GM18517 (cell line): ENCODE measurements around the gene ADAM23.

Experiments
- ATAC-seq: cut with Tn5 transposase; IDR thresholded peaks from one replicate; pipeline ENCODE4 v1.9.1; 2021; ENCODE audit warnings: mild to moderate bottlenecking, moderate library complexity; ENCODE audit not compliant: unreplicated experiment

Gene ADAM23

GRCh38 chr2:206438196-206438724, 5.1 kb upstream of the ADAM23 start:
- ATAC-seq, result no peak

GRCh38 chr2:206442474-206442832, 879 bp upstream of the ADAM23 start:
- no peak for ATAC-seq

- ATAC-seq, result peak; percentile 43
Measured at GRCh38 chr2:206443735-206444527, 599 bp downstream of the ADAM23 start.

- no peak for ATAC-seq
Measured at GRCh38 chr2:206445948-206446347, 2.6 kb downstream of the ADAM23 start.

GRCh38 chr2:206452242-206452641, 8.9 kb downstream of the ADAM23 start:
- ATAC-seq, result peak; percentile 64

- no peak for ATAC-seq
Measured at GRCh38 chr2:206452750-206453149, 9.4 kb downstream of the ADAM23 start.

GRCh38 chr2:206456078-206456754, 12.9 kb downstream of the ADAM23 start:
- no peak for ATAC-seq

GRCh38 chr2:206457188-206457634, 13.9 kb downstream of the ADAM23 start:
- peak; percentile 93 for ATAC-seq

- ATAC-seq, result no peak
Measured at GRCh38 chr2:206462240-206462854, 19.0 kb downstream of the ADAM23 start.

GRCh38 chr2:206463685-206464084, 20.4 kb downstream of the ADAM23 start:
- ATAC-seq, result no peak

GRCh38 chr2:206464597-206464996, 21.3 kb downstream of the ADAM23 start:
- ATAC-seq, result no peak

- ATAC-seq, result no peak
Measured at GRCh38 chr2:206471524-206472062, 28.3 kb downstream of the ADAM23 start.

GRCh38 chr2:206472094-206472493, 28.8 kb downstream of the ADAM23 start:
- ATAC-seq, result no peak

- no peak for ATAC-seq
Measured at GRCh38 chr2:206474099-206474498, 30.8 kb downstream of the ADAM23 start.

- no peak for ATAC-seq
Measured at GRCh38 chr2:206477296-206477695, 34.0 kb downstream of the ADAM23 start.

- no peak for ATAC-seq
Measured at GRCh38 chr2:206478340-206478739, 35.0 kb downstream of the ADAM23 start.

GRCh38 chr2:206480161-206480560, 36.8 kb downstream of the ADAM23 start:
- ATAC-seq, result no peak

GRCh38 chr2:206480620-206481019, 37.3 kb downstream of the ADAM23 start:
- ATAC-seq, result no peak

- no peak for ATAC-seq
Measured at GRCh38 chr2:206481056-206481455, 37.7 kb downstream of the ADAM23 start.

GRCh38 chr2:206482123-206482522, 38.8 kb downstream of the ADAM23 start:
- ATAC-seq, result no peak

- no peak for ATAC-seq
Measured at GRCh38 chr2:206482633-206483032, 39.3 kb downstream of the ADAM23 start.
